HepG2 (cell line): ENCODE measurements around the gene RFPL4AL1.

ENCODE experiments used
- FOXP1 ChIP-seq, 2 experiments: fragments of 450-650 bp in 1 of 2; IDR thresholded peaks; 2 replicates each; pipeline ENCODE4 v1.6.1; 2017 to 2018; ENCODE audit warnings: antibody characterized with exemption in 1 of 2
- GLI4 ChIP-seq: sonication (generic); formaldehyde crosslinking; IDR thresholded peaks from 2 replicates; pipeline ENCODE4 v1.5.1; 2020; ENCODE audit warnings: missing genetic modification reagents, mild to moderate bottlenecking, moderate library complexity, borderline replicate concordance
- NFRKB ChIP-seq: fragments of 450-650 bp; IDR thresholded peaks from 2 replicates; pipeline ENCODE4 v1.6.1; 2017
- PCBP1 ChIP-seq: fragments of 200-400 bp; formaldehyde crosslinking; IDR thresholded peaks from 2 replicates; pipeline ENCODE4 v1.6.1; 2017; ENCODE audit warnings: mild to moderate bottlenecking, low read depth, low read length, borderline replicate concordance
- RFXAP ChIP-seq: sonication (generic); formaldehyde crosslinking; IDR thresholded peaks from 2 replicates; pipeline ENCODE4 v1.4.0; 2020; ENCODE audit warnings: missing genetic modification reagents, borderline replicate concordance
- SMARCC2 ChIP-seq: fragments of 450-650 bp; IDR thresholded peaks from 2 replicates; pipeline ENCODE4 v1.6.1; 2017; ENCODE audit warnings: antibody characterized with exemption, mild to moderate bottlenecking
- ZFX ChIP-seq: sonication (generic); formaldehyde crosslinking; IDR thresholded peaks from 2 replicates; pipeline ENCODE4 v1.4.0; 2020; ENCODE audit warnings: mild to moderate bottlenecking, low read depth, missing genetic modification reagents, moderate library complexity
- TF ChIP-seq, protein P1 (sequence below): sonication (generic); formaldehyde crosslinking; IDR thresholded peaks from 2 replicates; pipeline ENCODE4 v1.5.0; 2020; ENCODE audit warnings: mild to moderate bottlenecking, missing genetic modification reagents, moderate library complexity
- TF ChIP-seq, protein P2 (sequence below): IDR thresholded peaks from 2 replicates; pipeline ENCODE4 v1.6.1; 2012; ENCODE audit warnings: inconsistent platforms
- TF ChIP-seq, protein P3 (sequence below): sonication (generic); formaldehyde crosslinking; IDR thresholded peaks from 2 replicates; pipeline ENCODE4 v1.8.0; 2022; ENCODE audit warnings: missing genetic modification reagents, mild to moderate bottlenecking, moderate library complexity, borderline replicate concordance

DNA sequence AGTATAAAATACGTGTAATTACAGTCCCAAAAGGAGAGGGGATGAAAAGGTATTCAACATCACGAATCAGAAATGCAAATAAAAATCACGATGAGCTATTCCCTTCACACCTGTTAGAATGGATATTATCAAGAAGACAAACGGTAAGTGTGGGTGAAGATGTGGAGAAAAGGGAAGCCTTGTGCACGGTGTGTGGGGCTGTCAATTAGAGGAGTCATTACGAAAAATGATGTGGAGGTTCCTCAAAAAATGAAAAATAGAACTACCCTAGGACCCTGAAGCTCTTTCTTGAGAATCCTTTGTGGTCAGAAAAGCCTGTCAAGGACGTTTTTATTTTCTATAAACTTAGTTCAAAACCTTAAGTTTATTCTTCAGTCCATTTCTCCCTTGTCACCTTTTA is 43.5 kb downstream of the RFPL4AL1 start:
- TF ChIP-seq RFXAP (CRISPR knock-in tag), result no peak
- TF ChIP-seq, protein P1, sequence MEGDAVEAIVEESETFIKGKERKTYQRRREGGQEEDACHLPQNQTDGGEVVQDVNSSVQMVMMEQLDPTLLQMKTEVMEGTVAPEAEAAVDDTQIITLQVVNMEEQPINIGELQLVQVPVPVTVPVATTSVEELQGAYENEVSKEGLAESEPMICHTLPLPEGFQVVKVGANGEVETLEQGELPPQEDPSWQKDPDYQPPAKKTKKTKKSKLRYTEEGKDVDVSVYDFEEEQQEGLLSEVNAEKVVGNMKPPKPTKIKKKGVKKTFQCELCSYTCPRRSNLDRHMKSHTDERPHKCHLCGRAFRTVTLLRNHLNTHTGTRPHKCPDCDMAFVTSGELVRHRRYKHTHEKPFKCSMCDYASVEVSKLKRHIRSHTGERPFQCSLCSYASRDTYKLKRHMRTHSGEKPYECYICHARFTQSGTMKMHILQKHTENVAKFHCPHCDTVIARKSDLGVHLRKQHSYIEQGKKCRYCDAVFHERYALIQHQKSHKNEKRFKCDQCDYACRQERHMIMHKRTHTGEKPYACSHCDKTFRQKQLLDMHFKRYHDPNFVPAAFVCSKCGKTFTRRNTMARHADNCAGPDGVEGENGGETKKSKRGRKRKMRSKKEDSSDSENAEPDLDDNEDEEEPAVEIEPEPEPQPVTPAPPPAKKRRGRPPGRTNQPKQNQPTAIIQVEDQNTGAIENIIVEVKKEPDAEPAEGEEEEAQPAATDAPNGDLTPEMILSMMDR (CRISPR knock-in tag), result no peak
- no peak for TF ChIP-seq FOXP1 (IDR thresholded peaks at IDR 0.05)
- TF ChIP-seq FOXP1 (CRISPR knock-in tag; IDR thresholded peaks at IDR 0.05), result no peak
- no peak for TF ChIP-seq GLI4 (CRISPR knock-in tag)
- TF ChIP-seq, protein P2, sequence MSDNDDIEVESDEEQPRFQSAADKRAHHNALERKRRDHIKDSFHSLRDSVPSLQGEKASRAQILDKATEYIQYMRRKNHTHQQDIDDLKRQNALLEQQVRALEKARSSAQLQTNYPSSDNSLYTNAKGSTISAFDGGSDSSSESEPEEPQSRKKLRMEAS, result no peak
- no peak for TF ChIP-seq NFRKB
- TF ChIP-seq, protein P3, sequence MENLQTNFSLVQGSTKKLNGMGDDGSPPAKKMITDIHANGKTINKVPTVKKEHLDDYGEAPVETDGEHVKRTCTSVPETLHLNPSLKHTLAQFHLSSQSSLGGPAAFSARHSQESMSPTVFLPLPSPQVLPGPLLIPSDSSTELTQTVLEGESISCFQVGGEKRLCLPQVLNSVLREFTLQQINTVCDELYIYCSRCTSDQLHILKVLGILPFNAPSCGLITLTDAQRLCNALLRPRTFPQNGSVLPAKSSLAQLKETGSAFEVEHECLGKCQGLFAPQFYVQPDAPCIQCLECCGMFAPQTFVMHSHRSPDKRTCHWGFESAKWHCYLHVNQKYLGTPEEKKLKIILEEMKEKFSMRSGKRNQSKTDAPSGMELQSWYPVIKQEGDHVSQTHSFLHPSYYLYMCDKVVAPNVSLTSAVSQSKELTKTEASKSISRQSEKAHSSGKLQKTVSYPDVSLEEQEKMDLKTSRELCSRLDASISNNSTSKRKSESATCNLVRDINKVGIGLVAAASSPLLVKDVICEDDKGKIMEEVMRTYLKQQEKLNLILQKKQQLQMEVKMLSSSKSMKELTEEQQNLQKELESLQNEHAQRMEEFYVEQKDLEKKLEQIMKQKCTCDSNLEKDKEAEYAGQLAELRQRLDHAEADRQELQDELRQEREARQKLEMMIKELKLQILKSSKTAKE (CRISPR knock-in tag), result no peak
- TF ChIP-seq PCBP1, result no peak
- TF ChIP-seq ZFX, result no peak
- no peak for TF ChIP-seq SMARCC2
